Mesenteric fat pad (tissue), 1 donor: Measurements from ENCODE around the gene MAP3K6. TPM values are rescaled to one million over a fixed set of nuclear protein-coding genes. Genes with fewer than 3 reads are reported as not detected.
"Not testable (repeated sequence)": the region's sequence is repeated elsewhere in the genome, so short reads cannot be mapped to it uniquely, and the experiment has no call there.

ENCODE experiments used
- DNase-seq: peaks from one replicate; pipeline ENCODE4 v3.0.0-alpha.2; 2020; ENCODE audit warnings: low spot score
- long read RNA-seq: library from polyadenylated mRNA; unstranded; transcript quantifications from one replicate; pipeline ENCODE4 v2.0.0, GENCODE V29; 2020
- total RNA-seq: library from RNA; stranded (reverse); fragmentation: NEBNext Ultra II Directional; extraction: Animal tissue kit (Norgen Biotek cat#: 25700); gene quantifications from one replicate; pipeline ENCODE4 v1.2.1, GENCODE V29; 2021
- donor health status: DM: yes; HTN: yes; CAD: no.

MAP3K6 gene
- 95.0 TPM for total RNA-seq
- long read RNA-seq, full-length matches to known transcripts: 12 of 82 reads
- long read RNA-seq, partial matches to known transcripts: 58 of 82 reads
- long read RNA-seq, other reads (novel, unspliced or antisense): 12 of 82 reads

- DNase-seq: peak; percentile 95
Measured at GRCh38 chr1:27366411-27367159, at the start of gene MAP3K6. MAP3K6 (minus strand) TSS chr1:27366961; CDS start chr1:27366597, 364 bp downstream.

- DNase-seq: no peak
Measured at GRCh38 chr1:27414091-27414490, 47.3 kb upstream of the MAP3K6 start.

GRCh38 chr1:27413004-27413403 lies 46.2 kb upstream of the MAP3K6 start:
- no peak for DNase-seq

DNA sequence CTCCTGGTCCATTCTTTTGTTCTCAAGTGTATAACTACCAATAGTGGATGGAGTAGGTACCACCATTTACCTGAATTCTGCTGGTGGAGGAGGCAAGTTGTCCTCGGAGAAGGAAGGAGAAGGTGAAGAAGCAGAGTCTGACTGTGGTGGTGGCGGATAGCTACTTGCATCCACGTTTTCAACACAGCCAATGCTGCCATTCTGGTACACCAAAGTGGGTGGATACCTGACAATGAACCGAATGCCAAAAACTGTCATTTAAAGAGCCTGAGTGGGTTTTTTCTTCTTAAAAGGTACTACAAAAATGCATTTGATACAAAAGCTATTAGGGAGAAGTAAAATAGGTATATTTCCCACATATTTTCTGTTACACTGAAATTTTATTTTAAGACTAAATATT lies 45.7 kb upstream of the MAP3K6 start:
- no peak for DNase-seq

- DNase-seq: no peak
Measured at GRCh38 chr1:27410709-27411108, 43.9 kb upstream of the MAP3K6 start.

DNA sequence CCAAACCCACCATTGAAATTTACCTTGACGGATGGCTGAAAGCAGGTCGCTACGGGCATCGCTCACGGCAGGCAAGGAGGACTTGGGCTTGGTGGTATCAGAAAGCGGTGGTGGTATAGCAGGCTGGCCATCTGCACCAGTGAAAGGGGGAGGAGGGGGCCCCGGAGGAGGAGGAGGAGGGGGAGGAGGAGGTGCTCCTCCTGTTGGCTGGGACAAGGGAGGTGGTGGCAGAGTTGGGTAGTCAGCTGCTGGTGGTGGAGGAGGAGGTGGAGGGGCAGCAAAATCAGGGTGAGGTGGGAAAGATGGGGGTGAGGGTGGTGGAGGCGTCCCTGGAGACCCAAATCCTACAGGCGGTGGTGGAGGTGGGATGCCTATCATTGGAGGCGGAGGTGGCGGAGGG lies 42.9 kb upstream of the MAP3K6 start:
- DNase-seq: no peak

GRCh38 chr1:27408151-27408550 lies 41.4 kb upstream of the MAP3K6 start:
- no peak for DNase-seq

DNA sequence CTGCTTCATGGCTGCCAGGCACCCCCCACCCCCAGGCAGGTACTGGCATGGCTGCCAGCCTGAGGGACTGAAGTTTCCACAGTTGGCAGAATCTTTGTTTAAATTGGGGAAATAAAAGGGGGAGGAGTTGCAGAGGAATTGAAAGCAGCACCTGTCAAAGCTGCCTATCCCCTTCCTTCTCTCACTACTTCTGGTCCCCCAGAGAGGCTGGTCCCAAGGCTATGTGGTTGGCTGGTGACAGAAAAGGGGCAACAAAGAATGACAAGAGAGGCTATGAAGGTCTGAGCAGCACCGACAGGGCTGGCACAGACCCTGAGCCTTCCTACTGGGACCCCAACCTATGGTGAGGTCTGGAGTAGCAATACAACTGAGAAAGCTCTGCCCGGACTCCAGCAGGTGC lies 40.0 kb upstream of the MAP3K6 start:
- DNase-seq: not testable (repeated sequence)

GRCh38 chr1:27406362-27406680 lies 39.6 kb upstream of the MAP3K6 start:
- no peak for DNase-seq

GRCh38 chr1:27405598-27406361 lies 39.0 kb upstream of the MAP3K6 start:
- not testable (repeated sequence) for DNase-seq

DNA sequence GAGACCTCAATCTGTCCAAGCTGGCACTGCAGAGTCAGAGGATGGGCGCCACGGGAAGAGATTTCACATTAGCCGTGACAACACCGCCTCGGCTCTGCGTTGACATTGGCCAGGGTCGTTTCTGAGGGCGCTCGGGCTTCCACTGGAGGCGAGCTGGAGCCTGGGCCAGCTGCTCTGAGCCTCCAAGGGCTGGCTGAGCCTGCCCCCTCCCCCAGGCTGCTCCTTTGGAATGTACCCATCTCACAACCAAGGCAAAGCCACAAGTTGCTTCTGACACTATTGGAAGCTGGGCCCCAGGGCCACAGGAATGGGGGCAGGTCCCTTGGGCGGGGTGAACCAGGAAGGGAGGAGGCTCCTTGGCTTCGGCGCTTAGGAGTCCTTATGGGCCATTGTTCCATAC lies 38.3 kb upstream of the MAP3K6 start:
- no peak for DNase-seq

DNA sequence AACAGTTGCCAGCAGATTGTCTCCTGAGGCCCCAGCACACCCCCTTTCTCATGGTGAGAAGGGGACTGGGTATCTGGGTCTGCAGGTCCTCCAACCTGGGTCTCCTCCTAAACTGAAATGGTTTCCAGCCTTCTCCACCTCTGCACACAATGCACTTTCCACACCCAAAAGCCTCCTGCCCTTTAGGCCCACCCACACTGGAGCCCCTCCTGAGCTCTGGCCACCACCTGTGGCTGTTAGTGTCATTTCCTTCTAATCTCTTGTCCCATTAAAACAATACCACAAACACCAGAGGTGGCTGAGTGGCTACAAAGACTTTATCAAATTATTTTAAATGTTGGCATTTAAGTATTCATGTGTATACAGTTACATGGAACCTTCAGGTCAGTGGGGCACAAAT lies 37.2 kb upstream of the MAP3K6 start:
- no peak for DNase-seq

GRCh38 chr1:27403065-27403726 lies 36.4 kb upstream of the MAP3K6 start:
- no peak for DNase-seq

DNA sequence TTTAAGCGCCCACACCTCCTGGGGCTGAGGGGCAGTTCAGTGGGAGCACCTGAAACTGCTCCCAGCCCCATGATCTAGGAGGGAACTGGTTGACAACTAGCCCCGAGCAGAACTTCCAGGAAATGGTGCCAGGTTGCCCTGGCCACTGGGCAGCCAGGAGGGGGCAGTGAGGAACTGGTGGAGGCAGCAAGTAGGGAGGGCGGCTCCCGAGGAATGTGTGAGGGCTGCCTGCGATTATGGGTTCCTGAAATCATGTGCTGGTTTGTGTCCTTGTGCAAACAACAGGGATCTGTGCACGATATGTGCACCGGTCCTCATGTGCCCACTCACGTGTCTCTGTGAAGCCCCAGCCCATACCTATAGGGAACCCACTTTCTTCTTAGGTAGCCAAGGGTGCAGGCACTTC lies 35.6 kb upstream of the MAP3K6 start:
- DNase-seq: no peak

- no peak for DNase-seq
Measured at GRCh38 chr1:27400963-27401341, 34.2 kb upstream of the MAP3K6 start.

GRCh38 chr1:27400082-27400962 lies 33.6 kb upstream of the MAP3K6 start:
- no peak for DNase-seq

DNA sequence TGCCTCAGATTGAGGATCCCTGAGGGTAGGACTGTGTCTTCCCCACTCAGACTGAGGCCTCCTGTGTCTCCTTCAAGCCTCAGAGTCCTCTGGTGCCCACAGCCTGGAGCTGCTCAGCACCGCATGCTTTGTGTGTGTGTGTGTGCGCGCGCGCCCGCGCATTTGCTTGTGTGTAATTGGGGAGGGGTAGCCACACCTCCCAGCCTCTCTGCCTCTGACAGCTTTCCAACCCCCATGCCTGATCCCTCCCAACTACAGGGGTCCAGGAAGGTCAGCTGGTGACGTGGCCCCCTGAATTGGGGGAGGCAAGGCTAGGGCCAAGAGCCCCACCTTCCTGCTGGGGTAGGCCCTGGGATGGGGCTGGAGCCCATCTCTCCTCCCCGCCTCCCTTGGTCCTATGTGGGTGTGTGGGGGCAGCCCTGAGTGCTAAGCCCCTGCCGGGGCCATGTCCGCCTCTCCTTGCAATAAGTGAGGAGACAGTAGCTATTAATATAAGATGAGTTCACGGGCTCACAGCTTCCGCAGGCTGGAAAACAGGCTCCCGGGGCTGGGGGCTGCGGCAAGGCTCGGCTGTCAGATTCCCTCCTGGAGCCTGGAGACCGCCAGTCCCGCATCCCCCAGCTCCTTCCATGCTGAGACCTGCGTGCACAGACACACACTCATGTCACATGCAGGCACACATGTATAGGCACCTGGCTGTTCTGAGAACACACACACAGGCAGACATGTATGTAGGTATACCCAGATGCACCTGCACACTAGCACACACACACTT lies 32.7 kb upstream of the MAP3K6 start:
- no peak for DNase-seq

DNA sequence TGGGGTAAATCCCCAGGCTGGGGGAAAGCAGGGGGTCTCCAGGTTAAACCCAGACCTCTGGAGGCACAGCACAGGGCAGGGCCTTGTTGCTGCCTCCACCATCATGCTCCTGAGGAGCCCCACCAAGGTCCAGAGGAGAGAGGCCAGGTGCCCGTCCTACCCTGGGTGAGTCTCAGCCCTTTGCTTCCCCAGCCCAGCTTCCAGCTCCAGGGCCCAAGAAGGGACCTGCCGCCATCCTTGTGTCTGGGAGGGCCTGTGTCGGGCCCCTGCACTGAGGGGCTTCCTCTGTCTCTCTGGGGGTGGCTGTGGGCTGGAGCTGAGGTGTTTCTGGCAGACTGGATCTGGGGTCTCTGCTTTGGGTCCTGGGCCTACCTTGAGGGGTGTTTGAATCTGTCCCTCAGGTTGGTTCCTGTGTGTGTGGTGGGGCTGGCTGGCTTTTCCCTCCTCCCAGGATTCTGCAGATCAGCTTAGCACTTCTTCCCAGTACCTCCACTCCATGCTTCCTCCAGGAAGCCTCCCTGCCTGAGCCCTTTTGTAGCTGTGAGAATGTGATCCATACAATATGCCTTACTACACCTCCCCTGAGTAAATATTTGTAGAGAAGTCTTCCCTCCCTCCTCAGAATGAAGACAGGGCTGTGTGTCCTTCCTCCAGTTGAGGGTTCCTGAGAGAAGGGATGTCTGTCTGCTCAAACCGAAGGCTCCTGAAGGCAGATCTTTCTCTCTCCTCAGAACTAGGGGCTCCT lies 31.8 kb upstream of the MAP3K6 start:
- no peak for DNase-seq

DNA sequence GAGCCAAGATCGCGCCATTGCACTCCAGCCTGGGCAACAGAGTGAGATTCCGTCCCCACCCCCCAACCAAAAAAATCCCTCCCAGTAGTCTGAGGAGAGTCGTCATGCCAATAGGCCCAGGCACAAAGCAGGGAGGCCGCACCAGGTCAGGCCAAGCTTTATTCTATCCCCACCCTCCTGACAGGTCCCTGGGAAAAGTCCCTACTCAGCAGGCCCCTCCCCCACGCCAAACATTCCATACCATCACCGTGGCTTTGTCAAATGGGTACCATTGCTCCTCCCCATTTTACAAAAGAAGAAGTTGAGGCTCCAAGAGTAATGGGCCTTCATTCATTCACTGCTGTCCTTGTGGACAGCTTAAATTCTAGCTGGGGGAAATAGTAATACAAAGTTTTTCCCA lies 31.0 kb upstream of the MAP3K6 start:
- DNase-seq: no peak

GRCh38 chr1:27397110-27397509 lies 30.3 kb upstream of the MAP3K6 start:
- DNase-seq: no peak
